Measurements from ENCODE around the gene CEBPG. TPM values are rescaled to one million over a fixed set of nuclear protein-coding genes. Genes with fewer than 3 reads are reported as not detected.

The CEBPG gene
- total and polyA plus RNA-seq, 2 donors (not counting 1 experiment from before 2014, with no cell fraction given): 13.7 to 66.7 TPM

DNA sequence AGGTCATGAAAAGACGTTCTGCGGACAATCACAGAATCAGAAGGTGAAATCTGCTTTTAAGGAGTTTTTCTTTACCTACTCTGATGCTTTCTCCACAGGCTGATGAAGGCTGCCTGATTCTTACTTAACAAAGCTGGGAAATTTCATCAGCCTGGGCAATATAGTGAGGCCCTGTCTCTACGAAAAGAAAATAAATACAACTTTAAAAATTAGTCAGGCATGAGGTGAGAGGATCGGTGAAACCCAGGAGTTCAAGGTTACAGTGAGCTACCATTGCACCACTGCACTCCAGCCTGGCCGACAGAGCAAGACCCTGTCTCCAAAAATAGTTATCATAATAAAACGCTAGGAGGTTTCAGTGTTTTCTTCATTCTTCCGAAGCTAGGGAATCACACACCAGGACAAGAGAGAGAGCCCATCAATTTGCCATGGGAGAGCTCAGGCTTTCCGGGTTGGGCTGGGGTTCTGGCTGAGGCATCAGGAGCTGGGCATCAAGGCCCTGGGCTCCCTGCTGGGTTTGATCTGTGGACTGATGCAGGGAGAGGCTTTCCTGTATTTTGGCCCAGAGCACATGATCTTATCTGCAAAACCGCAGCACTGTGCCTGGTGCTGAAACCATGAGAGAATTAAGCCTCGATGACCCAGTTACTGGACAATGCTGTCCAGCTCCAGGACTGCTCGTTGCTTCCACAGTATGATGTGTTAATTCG lies 25.1 kb upstream of the CEBPG start:
- Histone ChIP-seq H3K27me3 (ENCODE audit: control insufficient read depth, insufficient read depth, low read length) (peaks cover 14% of the 10 kb centered on the region), H3K36me3 (ENCODE audit: control insufficient read depth, insufficient read depth, low read length) (no peaks in the 10 kb centered on the region), H3K9me3 (ENCODE audit: control insufficient read depth, insufficient read depth, low read depth, low read length) (no peaks in the 10 kb centered on the region), H2AFZ (ENCODE audit: low read length) (no peak overlapping the region), H4K20me1 (ENCODE audit: control insufficient read depth, extremely low read depth, insufficient read depth, low read length) (no peaks in the 10 kb centered on the region), H3K9ac (ENCODE audit: insufficient read depth, low read length) (no peak overlapping the region), H3K27ac (ENCODE audit: insufficient read depth, low read length) (no peak overlapping the region), H3K79me2 (ENCODE audit: control insufficient read depth, insufficient read depth, low read length) (no peaks in the 10 kb centered on the region), H3K4me2 (ENCODE audit: extremely low read depth, insufficient read depth, low read length) (no peak overlapping the region), H3K4me1 (ENCODE audit: control insufficient read depth, extremely low read depth, insufficient read depth, low read length) (no peaks in the 10 kb centered on the region), H3K4me3 (replicated peaks in 1 of 4; ENCODE audit: control extremely low read depth in 1 of 4, insufficient read depth in 1 of 4, low read depth in 3 of 4, low read length in 4 of 4) (no peak overlapping the region)
- TF ChIP-seq EZH2 (IDR thresholded peaks at IDR 0.05; ENCODE audit: low read length, missing control alignments) (no peak), CTCF (conservative IDR thresholded peaks at IDR 0.05 in 1 of 2, IDR thresholded peaks at IDR 0.05 in 1 of 2; ENCODE audit: low read depth in 1 of 2, low read length in 2 of 2) (no peak)
- peak in 1 of 2 donors; percentile 23 for DNase-seq (ENCODE audit: low read depth in 2 of 2)

DNA sequence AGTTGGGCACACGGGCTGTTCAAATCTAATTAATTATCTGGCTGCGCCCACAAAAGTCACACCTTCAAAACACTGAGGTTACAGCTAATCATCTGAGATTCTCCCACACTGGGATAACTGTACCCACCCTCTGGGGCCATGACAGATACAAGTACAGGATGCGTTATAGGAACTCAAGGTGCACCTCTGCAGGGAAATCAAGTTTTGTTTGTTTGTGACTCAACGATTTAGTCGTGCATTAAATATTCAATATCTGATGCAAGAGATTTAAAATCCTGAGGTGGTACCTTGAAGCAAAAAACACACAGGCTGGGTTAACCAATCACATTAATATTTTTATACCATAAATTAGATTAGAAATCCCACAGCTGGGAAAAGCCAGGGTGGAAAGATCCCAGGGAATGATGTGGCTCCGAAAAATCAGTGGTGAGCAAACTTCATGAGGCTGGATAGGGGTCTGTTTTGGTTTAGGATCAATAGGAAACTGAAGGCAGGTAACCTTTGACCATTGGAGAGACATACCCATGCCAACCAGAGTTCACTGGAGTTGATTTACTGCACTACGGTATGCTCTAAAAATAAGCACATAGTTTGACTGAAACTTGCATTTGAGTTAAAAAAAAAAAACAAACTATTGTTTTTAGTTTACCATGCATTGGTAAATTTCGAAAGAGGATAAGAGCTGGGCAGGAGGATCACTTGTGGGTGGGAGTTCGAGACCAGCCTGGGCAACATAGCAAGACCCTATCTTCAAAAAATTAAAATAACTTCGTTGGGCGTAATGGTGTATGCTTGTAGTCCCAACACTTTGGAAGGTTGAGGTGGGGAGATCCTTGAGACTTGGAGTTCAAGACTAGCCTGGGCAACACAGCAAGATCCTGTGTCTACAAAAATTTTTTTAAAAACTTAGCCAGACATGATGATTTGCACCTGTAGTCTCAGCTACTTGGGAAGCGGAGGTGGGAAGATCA lies 23.9 kb upstream of the CEBPG start:
- no peaks in the 10 kb centered on the region for H3K4me1 ChIP-seq (ENCODE audit: control insufficient read depth, extremely low read depth, insufficient read depth, low read length)
- no peak overlapping the region for H3K4me2 ChIP-seq (ENCODE audit: extremely low read depth, insufficient read depth, low read length)
- peaks cover 10% of the 10 kb centered on the region for H3K27me3 ChIP-seq (ENCODE audit: control insufficient read depth, insufficient read depth, low read length)
- no peak overlapping the region for H3K4me3 ChIP-seq (replicated peaks in 1 of 4; ENCODE audit: control extremely low read depth in 1 of 4, insufficient read depth in 1 of 4, low read depth in 3 of 4, low read length in 4 of 4)
- H4K20me1 ChIP-seq (ENCODE audit: control insufficient read depth, extremely low read depth, insufficient read depth, low read length): no peaks in the 10 kb centered on the region
- no peak for DNase-seq (ENCODE audit: low read depth in 2 of 2)
- H3K9ac ChIP-seq (ENCODE audit: insufficient read depth, low read length): no peak overlapping the region
- no peak overlapping the region for H3K27ac ChIP-seq (ENCODE audit: insufficient read depth, low read length)
- H3K36me3 ChIP-seq (ENCODE audit: control insufficient read depth, insufficient read depth, low read length): no peaks in the 10 kb centered on the region
- H3K79me2 ChIP-seq (ENCODE audit: control insufficient read depth, insufficient read depth, low read length): no peaks in the 10 kb centered on the region
- H2AFZ ChIP-seq (ENCODE audit: low read length): no peak overlapping the region
- H3K9me3 ChIP-seq (ENCODE audit: control insufficient read depth, insufficient read depth, low read depth, low read length): no peaks in the 10 kb centered on the region
- TF ChIP-seq EZH2 (IDR thresholded peaks at IDR 0.05; ENCODE audit: low read length, missing control alignments) (no peak), CTCF (conservative IDR thresholded peaks at IDR 0.05 in 1 of 2, IDR thresholded peaks at IDR 0.05 in 1 of 2; ENCODE audit: low read depth in 1 of 2, low read length in 2 of 2) (no peak)

Data from fibroblast of lung (primary cell).